HG03045 (cell line): ENCODE data around the gene IL3.
"Not testable (repeated sequence)": the region's sequence is repeated elsewhere in the genome, so short reads cannot be mapped to it uniquely, and the experiment has no call there.

ENCODE experiments used
- ATAC-seq: cut with Tn5 transposase; IDR thresholded peaks from one replicate; pipeline ENCODE4 v1.9.1; 2021; ENCODE audit warnings: mild to moderate bottlenecking, moderate library complexity; ENCODE audit not compliant: unreplicated experiment

The IL3 gene

DNA sequence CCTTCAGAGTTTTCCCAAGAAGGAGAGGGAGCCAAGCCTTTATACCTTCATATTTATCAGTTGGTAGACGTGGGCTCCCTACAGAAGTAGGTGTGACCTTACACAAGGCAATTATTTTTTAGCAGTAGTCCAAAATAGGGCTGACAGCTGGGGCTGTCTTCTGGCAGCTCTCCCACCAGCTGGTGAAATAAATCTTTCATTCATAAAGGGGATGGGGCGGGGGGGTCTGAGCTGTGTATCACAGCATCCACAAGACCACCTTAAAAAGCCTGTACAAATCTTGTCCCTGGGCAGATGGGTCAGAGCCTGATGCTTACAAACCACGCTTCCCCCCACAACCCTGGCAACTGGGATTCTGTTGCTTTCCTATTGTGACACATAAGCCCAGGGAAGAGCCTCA is 32.8 kb downstream of the IL3 start:
- no peak for ATAC-seq

DNA sequence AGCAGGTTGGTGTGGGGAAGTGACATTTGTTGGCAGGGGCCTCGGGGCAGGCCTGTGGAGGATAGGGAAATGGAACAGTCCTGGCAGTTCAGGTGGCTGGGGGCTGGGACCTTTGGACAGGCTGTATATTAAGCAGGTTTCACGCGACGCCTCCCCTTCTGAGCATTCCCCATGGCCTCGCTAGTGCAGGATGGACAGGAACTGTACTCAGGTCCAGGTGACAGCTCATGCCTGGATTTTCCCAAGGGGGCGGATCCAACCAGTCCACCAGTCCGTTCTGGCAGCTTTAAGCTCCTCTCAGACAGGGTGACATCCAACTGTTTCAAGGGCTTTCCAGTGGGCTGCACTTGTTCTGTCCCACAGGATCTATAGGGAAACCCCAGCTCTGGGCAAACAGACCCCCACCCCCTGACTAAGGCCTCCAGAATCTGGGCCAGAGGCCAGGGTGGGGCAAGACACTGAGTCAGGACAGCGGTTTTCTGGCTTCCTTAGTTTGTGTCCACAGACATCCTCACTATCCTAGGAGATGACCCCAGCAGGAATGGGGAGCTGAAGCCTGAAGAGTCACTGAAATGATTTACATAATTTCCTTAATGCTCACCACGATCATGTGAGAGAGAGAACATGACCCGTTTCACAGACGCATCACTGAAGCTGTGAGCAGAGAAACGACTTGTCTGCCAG is 34.1 kb downstream of the IL3 start:
- ATAC-seq = no peak

DNA sequence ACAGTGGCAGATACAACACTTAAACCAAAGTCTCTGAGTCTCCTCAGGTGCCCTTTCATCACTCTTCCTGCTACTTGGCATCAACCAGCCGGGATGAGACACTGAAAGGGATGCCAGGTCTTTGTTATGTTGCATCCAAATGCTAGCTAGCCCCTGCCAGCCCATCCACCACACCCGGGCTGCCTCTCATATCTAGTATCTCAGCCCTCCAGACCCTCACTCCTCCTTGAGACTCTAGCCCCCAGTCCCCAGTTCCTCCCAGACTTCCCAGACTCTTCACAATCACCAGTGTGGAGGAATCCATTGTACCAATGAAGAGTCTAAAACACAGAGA is 34.6 kb downstream of the IL3 start:
- no peak for ATAC-seq

DNA sequence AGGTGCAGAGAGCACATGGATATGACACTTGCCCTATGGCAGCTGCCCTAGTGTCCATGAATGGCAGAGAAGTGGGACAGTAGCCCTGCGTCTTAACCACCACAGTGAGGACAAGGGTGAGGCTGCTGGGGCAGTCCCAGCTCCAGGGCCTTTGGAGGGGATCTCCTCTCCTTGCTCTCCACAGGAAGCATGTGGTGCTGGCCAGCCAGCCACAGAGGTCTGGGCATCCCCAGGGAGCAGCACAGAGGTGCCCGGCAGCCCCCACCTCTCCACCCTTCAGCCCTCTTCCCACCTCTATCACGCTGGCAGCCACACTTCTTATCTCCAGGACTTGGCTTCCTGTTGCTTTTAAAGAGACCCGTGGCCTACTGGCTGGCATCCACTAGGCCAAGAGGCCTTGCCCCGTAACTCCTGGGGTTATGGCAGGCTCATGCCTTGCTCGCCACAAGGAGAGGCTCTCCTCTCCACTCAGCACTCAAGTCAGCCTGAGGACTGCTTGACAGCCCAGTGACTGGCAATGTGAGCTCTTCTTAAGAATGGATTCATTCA is 35.0 kb downstream of the IL3 start:
- ATAC-seq = no peak

DNA sequence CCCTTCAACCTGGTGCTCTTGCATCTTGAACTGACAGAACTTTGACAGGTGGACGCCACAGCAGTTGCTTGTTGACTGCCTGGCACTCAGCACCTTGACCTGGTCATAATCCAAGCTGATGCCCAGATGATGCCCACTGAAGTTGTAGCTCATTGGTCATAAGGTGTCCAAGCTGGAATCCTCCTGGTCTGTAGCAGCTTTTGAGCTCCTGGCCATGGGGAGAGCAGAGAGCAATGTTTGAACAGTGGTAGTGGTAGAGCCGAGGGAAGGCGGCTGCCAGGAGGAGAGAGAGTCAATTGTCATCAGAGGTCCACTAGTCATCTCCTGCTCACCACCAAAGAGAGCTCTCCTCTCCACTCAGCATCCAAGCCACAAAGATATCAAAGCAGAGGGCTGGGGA is 36.4 kb downstream of the IL3 start:
- ATAC-seq = no peak

DNA sequence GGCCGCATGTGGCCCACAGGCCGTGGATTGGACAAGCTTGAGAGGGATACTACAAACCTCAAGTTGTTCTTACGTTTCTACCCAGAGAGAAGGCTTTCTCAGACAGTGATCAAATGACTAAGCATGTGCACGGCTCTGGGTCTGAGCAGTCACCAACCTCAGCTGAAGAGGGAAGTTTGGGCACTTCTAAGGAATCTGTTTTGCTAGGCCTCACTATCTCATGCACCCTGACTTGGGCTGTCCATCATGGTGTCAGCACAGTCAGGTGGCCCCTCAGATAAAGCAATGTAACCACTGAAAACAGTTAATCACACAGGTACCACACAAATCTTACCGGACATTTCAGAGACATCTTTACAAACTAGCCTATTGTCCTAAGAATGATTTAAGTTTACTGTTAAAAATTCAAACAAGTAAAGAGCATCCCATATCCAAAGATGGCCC is 37.7 kb downstream of the IL3 start:
- no peak for ATAC-seq

DNA sequence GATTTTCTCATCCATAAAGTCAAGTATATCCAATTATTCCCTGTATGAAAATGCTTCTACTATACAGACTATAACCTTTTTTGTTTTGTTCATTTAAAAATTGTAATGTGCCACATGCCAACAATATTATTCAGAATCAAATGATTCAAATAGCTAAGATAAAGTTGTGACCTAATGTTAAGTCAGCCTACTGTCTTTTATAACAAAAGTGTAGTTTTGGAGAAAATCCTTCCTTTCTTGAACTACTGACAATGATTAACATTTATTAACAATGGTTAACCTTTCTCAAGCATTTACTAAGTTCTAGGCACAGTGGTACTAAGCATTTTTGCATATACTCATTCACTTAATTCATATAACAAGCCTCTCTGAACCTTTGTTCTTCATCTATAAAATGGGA is 38.2 kb downstream of the IL3 start:
- no peak for ATAC-seq

DNA sequence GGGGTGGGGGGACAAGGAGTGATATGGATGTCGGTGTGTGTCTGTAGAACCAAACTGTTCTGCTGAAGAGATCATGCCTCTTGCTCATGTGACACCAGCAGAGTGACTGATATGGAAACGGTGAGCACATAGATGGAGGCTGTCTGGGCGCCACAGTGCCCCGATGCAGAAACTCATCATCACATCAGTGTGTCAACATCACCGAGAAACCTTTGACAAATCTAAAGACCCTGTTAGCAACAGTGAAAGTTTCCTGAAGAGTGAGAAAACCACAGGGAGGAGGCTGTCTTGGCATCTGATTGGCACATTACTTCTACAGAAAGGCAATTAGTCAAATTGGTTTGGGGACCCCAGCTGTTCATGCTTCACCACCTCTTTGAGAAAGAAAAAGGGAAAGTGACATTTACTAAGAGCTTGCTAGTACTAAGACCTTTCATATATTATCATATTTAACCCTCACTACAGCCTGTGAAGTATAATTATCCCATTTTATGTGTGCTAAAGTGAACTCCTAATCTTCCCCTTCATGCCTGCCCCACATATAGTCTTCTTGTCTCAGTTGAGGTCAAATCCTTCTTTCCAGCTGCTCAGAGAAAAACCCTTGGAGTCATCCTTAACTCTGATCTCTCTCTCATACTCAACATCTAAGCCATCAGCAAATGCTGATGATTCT is 38.8 kb downstream of the IL3 start:
- no peak for ATAC-seq

DNA sequence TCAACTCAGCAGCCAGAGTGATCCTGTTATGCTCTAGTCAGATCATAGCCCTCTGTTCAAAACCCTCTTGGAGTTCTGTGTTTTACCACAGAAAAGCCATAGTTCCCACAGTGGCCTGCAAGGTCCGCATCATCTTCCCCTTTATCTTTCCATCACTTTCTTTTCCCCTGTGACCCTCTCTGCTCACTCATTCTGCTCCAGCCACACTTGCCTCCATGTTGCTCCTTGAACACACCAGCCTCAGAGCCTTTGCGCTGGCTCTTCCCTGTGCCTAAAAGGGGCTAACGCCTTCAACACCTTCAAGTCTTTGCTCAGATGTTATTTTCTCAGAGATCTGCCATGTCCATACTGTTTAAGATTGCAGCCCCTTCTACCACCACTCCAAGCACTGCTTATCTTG is 39.5 kb downstream of the IL3 start:
- ATAC-seq = no peak

DNA sequence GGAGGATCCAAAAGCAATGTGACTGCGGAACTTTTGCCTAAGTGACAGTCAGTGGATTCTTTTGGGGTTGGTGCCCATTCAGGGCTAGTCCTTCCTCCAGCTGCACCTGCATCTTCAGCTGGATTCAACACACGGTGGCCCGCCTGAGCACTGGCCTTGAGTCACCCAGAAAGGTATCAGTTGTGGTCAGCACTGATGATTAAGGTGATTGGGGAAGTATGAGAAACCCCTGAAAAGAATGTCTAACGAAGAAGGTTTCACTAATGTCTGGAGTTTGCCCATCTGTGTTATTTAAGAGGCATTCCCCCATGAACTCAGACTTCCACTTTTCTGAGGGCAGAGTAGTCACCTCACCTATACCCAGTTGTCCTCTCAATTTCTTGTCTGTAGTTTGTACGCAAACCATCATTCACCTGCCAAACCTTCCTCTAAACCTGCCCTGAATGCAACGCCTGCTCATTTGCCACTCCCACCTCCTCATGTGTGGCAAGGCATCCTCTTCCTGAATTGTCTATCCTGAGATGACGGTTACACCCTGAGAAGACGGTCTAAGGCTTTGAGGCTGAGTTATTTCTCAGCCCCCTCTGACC is 40.3 kb downstream of the IL3 start:
- ATAC-seq = peak; percentile 24

DNA sequence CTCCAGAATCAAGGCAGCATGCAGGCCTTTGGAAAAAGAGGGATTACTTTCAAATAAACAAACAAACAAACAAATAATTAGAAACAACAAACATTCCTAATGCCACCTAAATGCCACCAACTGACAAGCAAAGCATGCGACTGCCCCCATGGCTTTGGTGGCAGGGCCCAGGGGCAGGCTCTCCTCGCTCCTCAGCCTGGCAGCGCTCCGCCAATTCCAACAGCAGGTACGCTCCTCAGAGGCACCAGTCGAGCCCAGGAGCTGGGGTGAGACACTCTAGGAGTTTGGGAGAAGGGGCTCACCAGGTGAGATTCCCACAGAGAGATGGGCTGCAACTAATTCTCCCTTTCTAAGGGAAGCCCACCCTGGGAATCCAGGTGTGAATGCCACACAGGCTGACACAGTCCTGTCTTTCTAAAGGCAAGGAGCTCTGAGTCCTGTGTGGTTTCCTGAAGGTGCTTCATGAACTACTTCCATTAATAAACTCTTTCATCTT is 41.0 kb downstream of the IL3 start:
- no peak for ATAC-seq

DNA sequence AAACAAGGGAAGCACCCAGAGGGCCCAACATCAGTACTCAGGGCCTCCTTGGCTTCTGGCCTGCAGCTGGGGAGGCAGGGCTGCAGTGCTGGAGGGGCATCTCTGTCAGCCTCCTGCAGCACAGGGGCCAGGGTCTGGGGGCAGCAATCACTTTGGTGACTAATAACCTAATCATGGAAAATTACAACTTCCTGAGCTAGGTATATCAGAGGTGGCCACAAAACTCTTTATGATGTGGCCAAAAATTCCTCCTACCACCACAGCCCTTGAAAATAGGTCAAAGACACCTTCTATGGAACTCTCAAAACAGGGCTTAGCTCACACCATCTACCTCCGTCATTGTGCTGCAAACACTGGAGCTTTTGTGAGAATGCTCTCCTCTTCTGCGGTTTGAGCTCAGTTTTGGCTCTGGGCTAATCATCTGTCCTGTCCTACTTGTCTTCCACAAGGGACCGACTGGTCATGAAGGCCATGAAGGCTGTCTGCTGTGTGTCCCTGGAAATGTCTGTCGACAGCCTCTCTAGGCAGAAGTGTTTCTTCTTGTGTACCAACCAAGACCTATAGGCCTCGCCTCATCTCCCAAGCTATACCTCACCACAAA is 41.7 kb downstream of the IL3 start:
- ATAC-seq = no peak

DNA sequence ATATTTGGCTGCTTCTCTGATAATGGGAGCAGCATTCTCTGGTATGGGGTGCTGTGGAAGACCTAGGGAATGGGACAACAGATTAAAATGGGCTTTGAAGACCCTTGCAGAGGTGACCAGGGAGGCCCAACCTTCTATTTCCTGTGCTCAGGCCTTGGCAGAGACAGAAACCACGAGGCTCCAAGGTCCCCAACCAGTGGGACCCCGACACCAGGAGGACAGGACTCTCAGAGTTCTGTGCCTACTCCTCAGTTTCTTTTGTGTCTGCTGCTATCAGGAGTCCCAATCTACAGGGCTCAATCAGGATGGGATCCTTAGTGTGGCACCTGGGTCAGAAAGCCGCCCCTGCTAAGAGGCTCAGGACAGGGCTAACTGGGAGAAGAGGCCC is 42.5 kb downstream of the IL3 start:
- ATAC-seq = no peak

DNA sequence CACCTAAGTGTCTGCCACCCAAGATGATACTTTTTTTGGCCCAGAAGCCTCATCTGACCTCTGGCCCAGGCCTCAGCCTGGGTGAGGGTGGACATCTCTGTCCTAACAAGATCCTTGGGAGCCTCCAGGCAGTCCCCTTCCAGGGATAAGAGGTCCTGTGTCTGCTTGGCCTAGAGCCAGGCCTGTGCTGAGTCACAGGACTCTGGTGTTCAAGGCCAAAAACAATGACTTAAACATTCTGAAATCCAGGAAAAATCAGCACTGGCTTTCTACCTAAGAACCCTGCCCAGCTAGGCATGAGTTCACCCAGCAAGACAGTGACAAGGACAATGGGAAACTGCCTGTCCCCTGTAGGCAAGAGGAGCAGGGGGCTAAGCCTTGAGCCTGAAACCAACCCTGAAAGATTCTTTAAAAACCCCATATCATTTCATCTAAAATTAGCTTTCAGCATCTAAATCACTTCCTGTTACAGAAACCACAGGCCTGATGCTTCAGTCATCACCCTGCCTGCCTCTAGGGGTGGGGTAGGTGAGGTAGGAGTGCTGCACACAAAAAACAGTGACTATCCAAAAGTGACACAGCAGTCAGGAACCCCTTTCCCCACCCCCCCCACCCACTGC is 43.0 kb downstream of the IL3 start:
- ATAC-seq = peak; percentile 65

DNA sequence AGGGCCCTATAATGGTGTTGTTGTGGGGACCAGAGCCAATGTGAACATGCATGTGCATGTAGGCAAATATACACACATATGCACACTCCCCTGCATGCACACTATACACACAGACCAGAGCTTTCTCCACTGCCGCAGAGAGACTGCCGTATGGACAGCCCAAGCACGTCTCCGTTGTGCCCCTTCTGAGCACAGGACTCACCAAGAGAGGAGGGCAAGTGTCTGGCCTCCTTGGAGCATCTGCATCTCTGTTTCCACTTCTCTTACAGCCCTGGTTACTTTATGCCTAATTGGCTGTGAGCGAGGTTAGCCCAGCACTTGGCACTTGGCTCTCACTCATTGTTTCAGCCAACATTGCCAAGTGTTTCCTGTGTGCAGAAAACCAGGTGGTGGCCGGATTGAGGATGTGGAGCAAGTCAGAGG is 43.5 kb downstream of the IL3 start:
- ATAC-seq = peak; percentile 15

DNA sequence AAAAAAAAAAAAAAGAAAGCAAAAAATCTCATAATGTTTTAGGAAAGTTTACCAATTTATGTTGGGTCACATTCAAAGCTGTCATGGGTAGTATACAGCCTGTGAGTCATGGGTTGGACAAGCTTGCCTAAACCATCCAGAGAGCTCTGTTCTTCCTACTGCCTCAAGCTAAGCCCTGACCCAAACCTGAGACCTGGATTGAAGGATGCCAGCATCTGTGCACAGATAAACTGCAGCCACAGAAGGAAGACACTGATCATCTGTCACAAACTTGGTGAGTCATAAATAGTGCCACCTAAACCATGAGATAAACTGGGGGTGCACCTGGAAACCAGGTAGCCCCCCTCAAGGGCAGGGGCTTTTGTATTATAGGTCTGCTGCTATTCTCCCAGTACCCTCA is 44.1 kb downstream of the IL3 start:
- ATAC-seq = no peak

DNA sequence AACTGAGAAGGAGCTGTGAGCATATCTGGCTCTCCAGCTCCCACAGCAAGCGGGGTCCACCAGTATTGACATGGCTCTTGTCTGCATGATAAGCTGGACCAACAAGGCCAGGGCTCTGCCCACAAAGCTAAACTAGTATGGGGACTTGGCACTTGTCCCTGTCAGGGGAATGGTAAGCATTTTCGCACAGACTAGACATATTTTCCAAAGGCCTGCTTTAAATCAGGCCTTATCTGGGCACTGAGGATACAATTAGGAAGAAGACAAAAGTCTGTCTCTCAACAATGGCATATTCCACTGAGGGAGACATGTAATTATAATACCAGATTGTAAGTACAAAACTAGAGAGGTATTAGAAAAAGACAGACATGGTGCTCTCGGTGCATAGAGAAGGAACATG is 45.2 kb downstream of the IL3 start:
- ATAC-seq = no peak

DNA sequence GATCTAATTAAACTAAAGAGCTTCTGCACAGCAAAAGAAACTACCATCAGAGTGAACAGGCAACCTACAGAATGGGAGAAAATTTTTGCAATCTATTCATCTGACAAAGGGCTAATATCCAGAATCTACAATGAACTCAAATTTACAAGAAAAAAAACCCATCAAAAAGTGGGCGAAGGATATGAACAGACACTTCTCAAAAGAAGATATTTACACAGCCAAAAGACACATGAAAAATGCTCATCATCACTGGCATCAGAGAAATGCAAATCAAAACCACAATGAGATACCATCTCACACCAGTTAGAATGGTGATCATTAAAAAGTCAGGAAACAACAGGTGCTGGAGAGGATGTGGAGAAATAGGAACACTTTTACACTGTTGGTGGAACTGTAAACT is 48.0 kb downstream of the IL3 start:
- not testable (repeated sequence) for ATAC-seq

DNA sequence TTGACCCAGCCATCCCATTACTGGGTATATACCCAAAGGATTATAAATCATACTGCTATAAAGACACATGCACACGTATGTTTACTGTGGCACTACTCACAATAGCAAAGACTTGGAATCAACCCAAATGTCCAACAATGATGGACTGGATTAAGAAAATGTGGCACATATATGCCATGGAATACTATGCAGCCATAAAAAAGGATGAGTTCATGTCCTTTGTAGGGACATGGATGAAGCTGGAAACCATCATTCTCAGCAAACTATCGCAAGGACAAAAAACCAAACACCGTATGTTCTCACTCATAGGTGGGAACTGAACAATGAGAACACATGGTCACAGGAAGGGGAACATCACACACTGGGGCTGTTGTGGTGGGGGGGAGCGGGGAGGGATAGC is 48.5 kb downstream of the IL3 start:
- ATAC-seq = not testable (repeated sequence)

DNA sequence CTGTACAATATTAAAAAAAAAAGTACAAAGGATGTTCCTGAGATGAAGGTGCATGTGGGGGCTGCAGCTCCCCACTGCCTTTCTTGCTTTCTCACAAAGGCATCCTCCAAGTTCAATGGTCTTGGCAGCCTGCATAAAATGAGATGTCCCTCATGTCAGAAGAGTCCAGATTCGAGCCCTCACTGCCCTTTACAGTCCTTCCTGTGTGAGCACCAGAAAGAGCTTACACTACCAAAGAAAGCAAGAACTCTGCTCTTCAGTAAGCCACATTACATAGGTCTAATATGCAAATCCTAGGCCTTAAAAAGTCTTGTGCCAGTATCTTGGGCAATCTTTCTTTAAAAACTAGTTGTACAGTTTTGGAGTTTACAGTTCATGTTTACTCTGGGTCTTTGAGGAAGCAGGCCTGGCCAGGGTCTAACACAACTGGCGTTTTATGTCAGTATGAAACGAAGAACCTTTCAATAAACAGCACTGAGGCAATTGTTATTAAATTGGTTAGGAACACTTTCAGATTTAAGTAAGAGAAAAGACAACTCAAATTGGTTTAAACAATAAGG is 49.1 kb downstream of the IL3 start:
- no peak for ATAC-seq

DNA sequence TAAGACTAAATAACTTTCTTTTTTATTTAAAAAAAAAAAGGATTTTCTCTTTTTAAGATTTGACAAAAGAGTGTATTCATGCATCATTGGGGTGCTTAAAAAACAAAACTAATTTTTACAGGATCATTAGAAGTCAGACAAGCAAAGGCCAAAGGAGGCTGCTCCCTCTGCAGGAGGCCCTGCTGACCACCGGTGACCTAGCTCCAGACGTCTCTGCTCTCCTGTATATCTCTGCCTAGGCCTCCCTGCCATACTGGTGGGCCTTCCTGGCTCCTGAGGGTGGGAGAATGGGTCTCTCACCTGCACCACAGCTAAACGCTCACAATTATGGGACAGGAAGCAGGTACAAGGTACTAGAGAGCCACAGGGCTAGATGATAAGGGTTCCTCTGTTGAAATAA is 49.7 kb downstream of the IL3 start:
- no peak for ATAC-seq
